Adrenal gland (tissue), 5 donors: ENCODE results near the gene RNASE1.
"Not testable (repeated sequence)": the region's sequence is repeated elsewhere in the genome, so short reads cannot be mapped to it uniquely, and the experiment has no call there.

Experiments
- POLR2A ChIP-seq, 2 donors: fragments of 450-650 bp; IDR thresholded peaks; one replicate each; pipeline ENCODE4 v1.6.1; 2017; ENCODE audit warnings: antibody characterized with exemption in 2 of 2, mild to moderate bottlenecking in 2 of 2, moderate library complexity in 1 of 2
- TF ChIP-seq, protein P1 (sequence below), 6 experiments: fragments of 450-650 bp in 4 of 6; fragments of 200-600 bp in 2 of 6; sonication (generic) in 1 of 6; IDR thresholded peaks; 1 replicate in 5 of 6; 2 replicates in 1 of 6; pipeline versions ENCODE4 v1.5.1 to v1.8.0; 2016 to 2021; ENCODE audit warnings: antibody characterized with exemption in 6 of 6, mild to moderate bottlenecking in 2 of 6, moderate library complexity in 1 of 6
- donor health status: DM: no; HTN: no; CAD: no.

DNA sequence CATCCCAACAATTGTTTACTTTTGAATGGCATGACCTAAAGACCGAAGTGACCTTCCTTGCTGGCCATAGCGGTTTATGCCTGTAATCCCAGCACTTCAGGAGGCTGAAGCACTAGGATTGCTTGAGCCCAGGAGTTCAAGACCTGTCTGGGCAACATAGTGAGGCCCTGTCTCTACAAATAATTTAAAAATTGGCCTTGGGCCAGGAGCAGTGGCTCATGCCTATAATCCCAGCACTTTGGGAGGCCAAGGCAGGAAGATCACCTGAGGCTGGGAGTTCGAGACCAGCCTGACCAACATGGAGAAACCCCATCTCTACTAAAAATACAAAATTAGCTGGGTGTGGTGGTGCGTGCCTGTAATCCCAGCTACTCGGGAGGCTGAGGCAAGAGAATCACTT lies 43.2 kb downstream of the RNASE1 start:
- not testable (repeated sequence) for TF ChIP-seq POLR2A (IDR thresholded peaks at IDR 0.05)
- TF ChIP-seq, protein P1, sequence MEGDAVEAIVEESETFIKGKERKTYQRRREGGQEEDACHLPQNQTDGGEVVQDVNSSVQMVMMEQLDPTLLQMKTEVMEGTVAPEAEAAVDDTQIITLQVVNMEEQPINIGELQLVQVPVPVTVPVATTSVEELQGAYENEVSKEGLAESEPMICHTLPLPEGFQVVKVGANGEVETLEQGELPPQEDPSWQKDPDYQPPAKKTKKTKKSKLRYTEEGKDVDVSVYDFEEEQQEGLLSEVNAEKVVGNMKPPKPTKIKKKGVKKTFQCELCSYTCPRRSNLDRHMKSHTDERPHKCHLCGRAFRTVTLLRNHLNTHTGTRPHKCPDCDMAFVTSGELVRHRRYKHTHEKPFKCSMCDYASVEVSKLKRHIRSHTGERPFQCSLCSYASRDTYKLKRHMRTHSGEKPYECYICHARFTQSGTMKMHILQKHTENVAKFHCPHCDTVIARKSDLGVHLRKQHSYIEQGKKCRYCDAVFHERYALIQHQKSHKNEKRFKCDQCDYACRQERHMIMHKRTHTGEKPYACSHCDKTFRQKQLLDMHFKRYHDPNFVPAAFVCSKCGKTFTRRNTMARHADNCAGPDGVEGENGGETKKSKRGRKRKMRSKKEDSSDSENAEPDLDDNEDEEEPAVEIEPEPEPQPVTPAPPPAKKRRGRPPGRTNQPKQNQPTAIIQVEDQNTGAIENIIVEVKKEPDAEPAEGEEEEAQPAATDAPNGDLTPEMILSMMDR (IDR thresholded peaks at IDR 0.05) = not testable (repeated sequence)
